ENCODE measurements around the gene GSG1L. TPM values are rescaled to one million over a fixed set of nuclear protein-coding genes. Genes with fewer than 3 reads are reported as not detected.
A peak's percentile ranks its signal among the peaks of the same experiment; 100 is the strongest.

Gene GSG1L
- total and polyA plus RNA-seq, 2 of the 13 experiments (the other 11 are each of a cell fraction or from before 2014, with no cell fraction given), result not detected

- Histone ChIP-seq H2AFZ (ENCODE audit: low read length) (no peak overlapping the region), H3K79me2 (ENCODE audit: insufficient read depth, low read length) (no peaks in the 10 kb centered on the region), H3K9ac (ENCODE audit: insufficient read depth, low read depth, low read length) (no peak overlapping the region), H3K27ac (ENCODE audit: extremely low read length, insufficient read depth, low read length) (no peak overlapping the region), H3K27me3 (ENCODE audit: control insufficient read depth in 1 of 2, insufficient read depth in 2 of 2, low read length in 2 of 2) (no peaks in the 10 kb centered on the region), H3K9me3 (ENCODE audit: low read length) (no peaks in the 10 kb centered on the region), H3K4me1 (ENCODE audit: insufficient read depth, low read length) (no peaks in the 10 kb centered on the region), H4K20me1 (ENCODE audit: insufficient read depth, low read length) (peaks cover 3% of the 10 kb centered on the region; the same call in 1 of the 2 replicates), H3K4me3 (replicated peaks in 1 of 3; ENCODE audit: insufficient read depth in 1 of 3, low read depth in 2 of 3, low read length in 3 of 3) (no peak overlapping the region), H3K4me2 (ENCODE audit: low read depth, low read length) (no peak overlapping the region), H3K36me3 (replicated peaks in 1 of 2; ENCODE audit: control insufficient read depth in 1 of 2, insufficient read depth in 2 of 2, low read length in 2 of 2) (peaks cover 67 to 97% of the 10 kb centered on the region in 2 experiments)
- no peak for DNase-seq (ENCODE audit: low spot score)
- FAIRE-seq, result no peak
- BruUV-seq (replicated peaks), result TSS peak; percentile 17
- in situ Hi-C loops (cut with HindIII; ENCODE audit: extremely low pct_ligation_motif_present, low pct_unique_long_range_greater_than_20kb) (no loop called here), intact Hi-C loops (cut with micrococcal nuclease; ENCODE audit: unreplicated experiment) (no loop called here)
- ATAC-seq, result no peak
- ChIA-PET CTCF (ENCODE audit: low intra/inter-chr PET ratio, low total read pairs) (no interaction called here), POLR2A (no interaction called here)
- 55% methylated on average over 3 of the region's 3 CpGs for WGBS (ENCODE audit: low lambda C conversion rate)
- TF ChIP-seq ETV5 (CRISPR knock-in tag; IDR thresholded peaks at IDR 0.05; ENCODE audit: borderline replicate concordance) (no peak), ZBTB43 (CRISPR knock-in tag; conservative IDR thresholded peaks at IDR 0.05) (no peak), ZIK1 (CRISPR knock-in tag; IDR thresholded peaks at IDR 0.05; ENCODE audit: borderline replicate concordance, low read depth) (no peak), ZBTB44 (CRISPR knock-in tag; IDR thresholded peaks at IDR 0.05) (no peak), KIAA2018 (CRISPR knock-in tag; IDR thresholded peaks at IDR 0.05; ENCODE audit: borderline replicate concordance) (no peak), RARG (CRISPR knock-in tag; IDR thresholded peaks at IDR 0.05; ENCODE audit: low read depth) (no peak), FOSL2 (CRISPR knock-in tag; IDR thresholded peaks at IDR 0.05) (no peak), JUND (CRISPR knock-in tag; IDR thresholded peaks at IDR 0.05) (no peak), AKAP8 (CRISPR knock-in tag; IDR thresholded peaks at IDR 0.05) (no peak), CEBPG (CRISPR knock-in tag; IDR thresholded peaks at IDR 0.05) (0 out of 2 replicates have a peak, but pooled peaks have one; percentile 40), MXI1 (IDR thresholded peaks at IDR 0.05; ENCODE audit: borderline replicate concordance, low read depth, low read length) (no peak), CEBPB (IDR thresholded peaks at IDR 0.05; ENCODE audit: borderline replicate concordance, low read depth, low read length) (peak; percentile 36; the same call in 1 of the 2 replicates), MTF1 (CRISPR knock-in tag; IDR thresholded peaks at IDR 0.05) (no peak)
Measured at GRCh38 chr16:28105297-28105696, 41.8 kb upstream of the GSG1L start.

All from HepG2 (cell line).